Measurements from ENCODE around the gene HIVEP2. TPM values are rescaled to one million over a fixed set of nuclear protein-coding genes. Genes with fewer than 3 reads are reported as not detected.

Gene HIVEP2
- total and polyA plus RNA-seq, 2 of the 4 experiments (the other 2 are of a cell fraction): 4.3 to 11.3 TPM

- H2BK15ac ChIP-seq (ENCODE audit: low read depth, low read length): no peak overlapping the region
- DNase-seq (no peak), ATAC-seq (ENCODE audit: low read depth) (no peak)
- H3K9me3 ChIP-seq (ENCODE audit: control insufficient read depth, insufficient read depth, low read length): no peaks in the 10 kb centered on the region
- peaks cover 6% of the 10 kb centered on the region; the same call in 1 of the 2 replicates for H4K20me1 ChIP-seq (ENCODE audit: insufficient read depth, low read length)
- H2AK5ac ChIP-seq (ENCODE audit: low read depth, low read length): no peak overlapping the region
- H3K27me3 ChIP-seq (ENCODE audit: control insufficient read depth, insufficient read depth, low read length): no peaks in the 10 kb centered on the region
- BruUV-seq (replicated peaks): no TSS peak
- H3K4me1 ChIP-seq (ENCODE audit: control insufficient read depth, insufficient read depth, low read length): peaks cover 5% of the 10 kb centered on the region
- H4K91ac ChIP-seq (ENCODE audit: insufficient read depth, low read depth, low read length): no peak overlapping the region
- ChIA-PET POLR2A (ENCODE audit: unreplicated experiment) (no interaction called here), CTCF (interaction anchor here (0.8 kb wide), 1 partner anchor 56 kb away, joined by 3 read pairs; no protein-coding TSS in a partner anchor)
- no peak overlapping the region for H3K4me2 ChIP-seq (ENCODE audit: low read depth, low read length)
- no peak overlapping the region for H3K18ac ChIP-seq (ENCODE audit: low read depth, low read length)
- H4K5ac ChIP-seq (ENCODE audit: low read depth, low read length): no peak overlapping the region
- no peak overlapping the region for H2BK5ac ChIP-seq (ENCODE audit: low read depth, low read length, poor library complexity, severe bottlenecking)
- H2AFZ ChIP-seq (replicated peaks; ENCODE audit: low read length, poor library complexity): no peak overlapping the region
- no peak overlapping the region for H3K9ac ChIP-seq (ENCODE audit: low read depth, low read length)
- no peak overlapping the region for H3K23ac ChIP-seq (ENCODE audit: low read depth, low read length)
- H3K4ac ChIP-seq (ENCODE audit: low read depth, low read length): no peak overlapping the region
- peaks cover 19 to 57% of the 10 kb centered on the region in 2 experiments for H3K79me1 ChIP-seq (ENCODE audit: low read depth in 1 of 2, low read length in 2 of 2)
- H2BK20ac ChIP-seq (ENCODE audit: low read depth, low read length): no peak overlapping the region
- intact Hi-C loops (cut with micrococcal nuclease): no loop called here
- in situ Hi-C loops (cut with MboI; ENCODE audit: low sequenced_read_pairs): no loop called here
- H2BK120ac ChIP-seq (ENCODE audit: low read depth, low read length): no peak overlapping the region
- no CpG with 5 or more reads among the region's 5 CpGs for WGBS, 2 experiments (ENCODE audit: extremely low coverage in 2 of 2, insufficient read length in 1 of 2)
- TF ChIP-seq RFX5 (IDR thresholded peaks at IDR 0.05; ENCODE audit: low read depth, low read length) (no peak), MAFK (IDR thresholded peaks at IDR 0.05; ENCODE audit: low read depth, low read length) (no peak), FOS (IDR thresholded peaks at IDR 0.05; ENCODE audit: low read depth, low read length) (no peak), NFE2L2 (IDR thresholded peaks at IDR 0.05; ENCODE audit: low read depth, low read length) (no peak), CEBPB (IDR thresholded peaks at IDR 0.05; ENCODE audit: low read depth, low read length) (no peak), MXI1 (IDR thresholded peaks at IDR 0.05; ENCODE audit: borderline replicate concordance, low read depth, low read length) (no peak), RAD21 (IDR thresholded peaks at IDR 0.05; ENCODE audit: low read length) (no peak), CTCF (conservative IDR thresholded peaks at IDR 0.05; ENCODE audit: low read depth, low read length) (no peak), CHD1 (IDR thresholded peaks at IDR 0.05; ENCODE audit: low read depth, low read length) (no peak)
- TF ChIP-seq, protein P1, sequence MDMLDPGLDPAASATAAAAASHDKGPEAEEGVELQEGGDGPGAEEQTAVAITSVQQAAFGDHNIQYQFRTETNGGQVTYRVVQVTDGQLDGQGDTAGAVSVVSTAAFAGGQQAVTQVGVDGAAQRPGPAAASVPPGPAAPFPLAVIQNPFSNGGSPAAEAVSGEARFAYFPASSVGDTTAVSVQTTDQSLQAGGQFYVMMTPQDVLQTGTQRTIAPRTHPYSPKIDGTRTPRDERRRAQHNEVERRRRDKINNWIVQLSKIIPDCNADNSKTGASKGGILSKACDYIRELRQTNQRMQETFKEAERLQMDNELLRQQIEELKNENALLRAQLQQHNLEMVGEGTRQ (IDR thresholded peaks at IDR 0.05; ENCODE audit: low read depth, low read length): no peak
- H3K36me3 ChIP-seq (ENCODE audit: control insufficient read depth, insufficient read depth, low read length): no peaks in the 10 kb centered on the region
- dilution Hi-C loops (cut with HindIII; ENCODE audit: low sequenced_read_pairs, unreplicated experiment): no loop called here
- no peak overlapping the region for H3K27ac ChIP-seq (ENCODE audit: insufficient read depth, low read length)
- no peak overlapping the region for H3K56ac ChIP-seq (ENCODE audit: extremely low read depth, insufficient read depth, low read length)
- no peak overlapping the region for H3K4me3 ChIP-seq (ENCODE audit: insufficient read depth, low read depth, low read length)
- peaks cover 13% of the 10 kb centered on the region for H3K9me1 ChIP-seq (ENCODE audit: insufficient read depth, low read length)
- no peak overlapping the region for H4K8ac ChIP-seq (ENCODE audit: low read depth in 2 of 2, low read length in 2 of 2)
- no peak overlapping the region for H3K14ac ChIP-seq (replicated peaks; ENCODE audit: low read depth, low read length)
- no peak overlapping the region for H2AK9ac ChIP-seq (replicated peaks; ENCODE audit: low read depth, low read length, poor library complexity)
Measured at GRCh38 chr6:142938510-142938909, 6.5 kb downstream of the HIVEP2 start.
